GM21526 (cell line): Measurements from ENCODE around the gene CTDSPL.

Experiments used
- ATAC-seq: cut with Tn5 transposase; IDR thresholded peaks from one replicate; pipeline ENCODE4 v1.9.1; 2021; ENCODE audit warnings: moderate library complexity; ENCODE audit not compliant: unreplicated experiment, low FRiP score

Gene CTDSPL

GRCh38 chr3:37888421-37888820, 26.7 kb downstream of the CTDSPL start:
- ATAC-seq: no peak

- ATAC-seq: no peak
Measured at GRCh38 chr3:37890522-37890921, 28.8 kb downstream of the CTDSPL start.

GRCh38 chr3:37891227-37891626, 29.5 kb downstream of the CTDSPL start:
- ATAC-seq: no peak

- no peak for ATAC-seq
Measured at GRCh38 chr3:37892927-37893600, 31.4 kb downstream of the CTDSPL start.

GRCh38 chr3:37896827-37897226, 35.1 kb downstream of the CTDSPL start:
- no peak for ATAC-seq

GRCh38 chr3:37897763-37898162, 36.1 kb downstream of the CTDSPL start:
- no peak for ATAC-seq

GRCh38 chr3:37898424-37898823, 36.7 kb downstream of the CTDSPL start:
- ATAC-seq: no peak

- no peak for ATAC-seq
Measured at GRCh38 chr3:37899101-37899707, 37.5 kb downstream of the CTDSPL start.

GRCh38 chr3:37899711-37900306, 38.1 kb downstream of the CTDSPL start:
- ATAC-seq: no peak

- ATAC-seq: no peak
Measured at GRCh38 chr3:37901721-37902120, 40.0 kb downstream of the CTDSPL start.

GRCh38 chr3:37902674-37903073, 41.0 kb downstream of the CTDSPL start:
- ATAC-seq: no peak

- no peak for ATAC-seq
Measured at GRCh38 chr3:37903320-37903719, 41.6 kb downstream of the CTDSPL start.

- ATAC-seq: no peak
Measured at GRCh38 chr3:37903734-37904133, 42.1 kb downstream of the CTDSPL start.

GRCh38 chr3:37904601-37905000, 42.9 kb downstream of the CTDSPL start:
- no peak for ATAC-seq

GRCh38 chr3:37905346-37905745, 43.7 kb downstream of the CTDSPL start:
- ATAC-seq: no peak

- ATAC-seq: no peak
Measured at GRCh38 chr3:37905987-37906674, 44.5 kb downstream of the CTDSPL start.

GRCh38 chr3:37906734-37907282, 45.1 kb downstream of the CTDSPL start:
- no peak for ATAC-seq

- ATAC-seq: no peak
Measured at GRCh38 chr3:37907371-37907770, 45.7 kb downstream of the CTDSPL start.

GRCh38 chr3:37907906-37908305, 46.2 kb downstream of the CTDSPL start:
- ATAC-seq: peak; percentile 99

- no peak for ATAC-seq
Measured at GRCh38 chr3:37909067-37909911, 47.6 kb downstream of the CTDSPL start.
